ENCODE results near the gene POLR2L.

Gene POLR2L

DNA sequence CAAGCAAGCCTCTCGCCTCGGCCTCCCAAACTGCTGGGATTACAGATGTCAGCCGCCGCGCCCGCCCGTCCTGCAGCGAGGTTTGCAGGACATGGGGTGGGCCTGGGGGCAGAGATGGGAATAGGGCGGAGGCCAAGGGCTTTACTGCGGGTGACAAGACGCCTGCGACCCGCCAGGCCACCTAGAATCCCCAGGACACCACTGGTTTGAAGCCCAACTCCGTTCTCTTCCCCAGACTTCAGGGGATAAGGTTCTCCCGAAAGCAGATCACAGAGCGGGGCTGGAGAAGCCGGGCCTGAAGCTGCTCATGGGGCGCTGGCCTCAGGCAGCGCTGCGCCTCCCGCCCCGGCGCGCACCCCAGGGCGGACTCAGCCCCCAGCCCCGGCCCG, 354 bp downstream of the POLR2L start:
- Histone ChIP-seq H3K4me3 (ENCODE audit: severe bottlenecking) (peak overlapping the region; percentile 58), H3K27ac (ENCODE audit: poor library complexity, severe bottlenecking) (peak overlapping the region; percentile 97), H3K4me1 (ENCODE audit: insufficient read depth, poor library complexity, severe bottlenecking) (peaks cover 24% of the 10 kb centered on the region), H3K36me3 (ENCODE audit: low read depth) (peaks cover 44% of the 10 kb centered on the region), H3K27me3 (ENCODE audit: insufficient read depth, poor library complexity, severe bottlenecking) (no peaks in the 10 kb centered on the region), H3K9me3 (ENCODE audit: severe bottlenecking) (no peaks in the 10 kb centered on the region)
- ATAC-seq (ENCODE audit: low read depth) (no peak; the same call in 2 of the 3 replicates), DNase-seq (ENCODE audit: low spot score) (no peak)
- TF ChIP-seq, protein P1, sequence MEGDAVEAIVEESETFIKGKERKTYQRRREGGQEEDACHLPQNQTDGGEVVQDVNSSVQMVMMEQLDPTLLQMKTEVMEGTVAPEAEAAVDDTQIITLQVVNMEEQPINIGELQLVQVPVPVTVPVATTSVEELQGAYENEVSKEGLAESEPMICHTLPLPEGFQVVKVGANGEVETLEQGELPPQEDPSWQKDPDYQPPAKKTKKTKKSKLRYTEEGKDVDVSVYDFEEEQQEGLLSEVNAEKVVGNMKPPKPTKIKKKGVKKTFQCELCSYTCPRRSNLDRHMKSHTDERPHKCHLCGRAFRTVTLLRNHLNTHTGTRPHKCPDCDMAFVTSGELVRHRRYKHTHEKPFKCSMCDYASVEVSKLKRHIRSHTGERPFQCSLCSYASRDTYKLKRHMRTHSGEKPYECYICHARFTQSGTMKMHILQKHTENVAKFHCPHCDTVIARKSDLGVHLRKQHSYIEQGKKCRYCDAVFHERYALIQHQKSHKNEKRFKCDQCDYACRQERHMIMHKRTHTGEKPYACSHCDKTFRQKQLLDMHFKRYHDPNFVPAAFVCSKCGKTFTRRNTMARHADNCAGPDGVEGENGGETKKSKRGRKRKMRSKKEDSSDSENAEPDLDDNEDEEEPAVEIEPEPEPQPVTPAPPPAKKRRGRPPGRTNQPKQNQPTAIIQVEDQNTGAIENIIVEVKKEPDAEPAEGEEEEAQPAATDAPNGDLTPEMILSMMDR (IDR thresholded peaks at IDR 0.05; ENCODE audit: poor library complexity, severe bottlenecking), result no peak

DNA sequence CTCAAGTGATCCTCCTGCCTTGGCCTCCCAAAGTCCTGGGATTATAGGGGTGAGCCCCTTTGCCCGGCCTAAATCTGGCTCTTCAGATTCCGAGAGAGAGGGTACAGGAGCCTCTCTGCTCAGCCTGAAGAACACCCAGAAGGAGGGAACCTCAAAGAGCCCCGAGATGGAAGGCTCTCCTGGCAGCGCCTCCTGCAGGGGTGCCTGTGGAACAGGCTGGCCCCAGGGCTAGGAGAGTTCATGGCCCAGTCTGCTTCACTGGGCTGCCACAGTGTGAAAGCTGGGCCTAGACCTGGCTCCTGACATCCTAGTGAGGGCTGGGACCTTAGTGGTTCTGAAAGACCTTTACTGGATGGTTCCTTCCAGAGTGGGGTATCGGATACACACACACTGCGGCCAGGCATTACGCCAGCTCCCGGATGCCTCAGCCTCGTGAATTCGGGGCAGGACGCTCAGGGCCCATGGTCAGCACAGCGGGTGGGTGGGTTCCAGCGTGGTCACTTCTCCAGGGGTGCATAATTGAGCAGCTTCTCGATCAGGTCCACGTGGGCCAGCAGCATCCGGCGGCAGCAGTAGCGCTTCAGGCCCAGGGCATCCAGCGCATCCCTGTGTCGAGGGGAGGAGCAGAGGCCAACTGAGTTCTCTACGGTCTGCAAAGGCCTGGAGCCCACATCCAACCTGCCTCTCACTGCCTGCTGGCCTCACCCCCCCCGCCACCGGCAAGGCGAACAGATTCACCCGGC, 2.3 kb downstream of the POLR2L start:
- H3K27me3 ChIP-seq (ENCODE audit: insufficient read depth, poor library complexity, severe bottlenecking), result no peaks in the 10 kb centered on the region
- DNase-seq (ENCODE audit: low spot score), result no peak
- TF ChIP-seq, protein P1 (IDR thresholded peaks at IDR 0.05; ENCODE audit: poor library complexity, severe bottlenecking), result peak; percentile 18
- H3K9me3 ChIP-seq (ENCODE audit: severe bottlenecking), result no peaks in the 10 kb centered on the region
- H3K4me3 ChIP-seq (ENCODE audit: severe bottlenecking), result no peak overlapping the region
- peaks cover 56% of the 10 kb centered on the region for H3K36me3 ChIP-seq (ENCODE audit: low read depth)
- H3K4me1 ChIP-seq (ENCODE audit: insufficient read depth, poor library complexity, severe bottlenecking), result peaks cover 10% of the 10 kb centered on the region
- peak overlapping the region; percentile 97 for H3K27ac ChIP-seq (ENCODE audit: poor library complexity, severe bottlenecking)
- ATAC-seq (ENCODE audit: low read depth), result no peak

DNA sequence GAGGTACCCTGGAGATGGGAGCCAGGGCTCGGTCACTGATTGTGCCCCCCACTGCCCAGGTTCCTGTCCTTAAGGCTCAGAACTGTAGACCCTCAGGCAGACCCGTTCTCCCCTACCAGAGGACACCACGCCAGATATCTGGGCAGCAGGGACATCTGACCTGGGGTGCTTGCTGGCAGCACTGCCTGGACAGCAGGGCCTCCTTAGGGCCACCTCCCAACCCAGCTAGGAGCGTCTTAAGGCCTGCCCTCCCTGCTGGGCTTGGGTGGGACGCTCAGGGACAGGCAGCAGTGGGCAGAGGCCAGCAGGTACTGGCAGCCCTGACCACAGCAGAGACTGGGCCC, 3.1 kb downstream of the POLR2L start:
- DNase-seq (ENCODE audit: low spot score), result no peak
- H3K36me3 ChIP-seq (ENCODE audit: low read depth), result peaks cover 56% of the 10 kb centered on the region
- H3K4me3 ChIP-seq (ENCODE audit: severe bottlenecking), result no peak overlapping the region
- H3K27me3 ChIP-seq (ENCODE audit: insufficient read depth, poor library complexity, severe bottlenecking), result no peaks in the 10 kb centered on the region
- ATAC-seq (ENCODE audit: low read depth), result no peak
- no peaks in the 10 kb centered on the region for H3K9me3 ChIP-seq (ENCODE audit: severe bottlenecking)
- peaks cover 13% of the 10 kb centered on the region for H3K4me1 ChIP-seq (ENCODE audit: insufficient read depth, poor library complexity, severe bottlenecking)
- TF ChIP-seq, protein P1 (IDR thresholded peaks at IDR 0.05; ENCODE audit: poor library complexity, severe bottlenecking), result no peak
- peak overlapping the region; percentile 97 for H3K27ac ChIP-seq (ENCODE audit: poor library complexity, severe bottlenecking)

- H3K9me3 ChIP-seq (ENCODE audit: severe bottlenecking), result no peaks in the 10 kb centered on the region
- peaks cover 14% of the 10 kb centered on the region for H3K4me1 ChIP-seq (ENCODE audit: insufficient read depth, poor library complexity, severe bottlenecking)
- no peak overlapping the region for H3K4me3 ChIP-seq (ENCODE audit: severe bottlenecking)
- peaks cover 56% of the 10 kb centered on the region for H3K36me3 ChIP-seq (ENCODE audit: low read depth)
- no peak for DNase-seq (ENCODE audit: low spot score)
- ATAC-seq (ENCODE audit: low read depth), result peak; percentile 2; the same call in 2 of the 3 replicates
- H3K27ac ChIP-seq (ENCODE audit: poor library complexity, severe bottlenecking), result peak overlapping the region; percentile 97
- H3K27me3 ChIP-seq (ENCODE audit: insufficient read depth, poor library complexity, severe bottlenecking), result no peaks in the 10 kb centered on the region
- TF ChIP-seq, protein P1 (IDR thresholded peaks at IDR 0.05; ENCODE audit: poor library complexity, severe bottlenecking), result peak; percentile 32
These were observed 3.7 kb downstream of the POLR2L start for GRCh38 chr11:838441-839279.
